GM12865 (cell line): ENCODE results near the gene IFIT1.
A peak's percentile ranks its signal among the peaks of the same experiment; 100 is the strongest.
"Not testable (repeated sequence)": the region's sequence is repeated elsewhere in the genome, so short reads cannot be mapped to it uniquely, and the experiment has no call there.

Source experiments
- DNase-seq: peaks from one replicate; pipeline ENCODE4 v3.0.0; 2010; ENCODE audit warnings: low read depth
- H3K4me3 ChIP-seq: 2 replicates; pipeline ENCODE4 v1.5.1; 2011; ENCODE audit warnings: mild to moderate bottlenecking, low read depth, low read length, control low read depth
- TF ChIP-seq, protein P1 (sequence below): IDR thresholded peaks from 2 replicates; pipeline ENCODE4 v1.5.1; 2011; ENCODE audit warnings: low read length, control low read depth, low read depth, inconsistent platforms; ENCODE audit not compliant: insufficient read depth; ENCODE audit errors: missing control alignments

The IFIT1 gene

DNA sequence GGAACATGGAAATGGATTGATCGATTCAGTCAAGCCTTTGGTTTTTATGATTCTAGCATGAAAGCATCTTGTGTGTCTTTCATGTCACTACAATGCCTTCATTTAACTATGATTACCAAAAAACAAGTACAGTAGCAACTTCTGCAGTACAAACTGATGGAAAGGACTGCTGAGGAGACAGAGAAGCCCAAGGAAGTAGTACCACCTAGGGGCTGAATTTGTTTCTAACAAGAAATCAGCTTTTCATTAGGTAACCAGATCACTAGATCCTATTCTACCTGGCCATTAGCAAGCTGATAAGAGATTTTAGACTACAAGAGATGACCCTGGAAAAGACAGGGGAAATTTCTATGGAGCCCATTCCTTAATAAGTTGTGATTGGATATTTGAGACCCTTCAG, 3.2 kb upstream of the IFIT1 start:
- DNase-seq = peak; percentile 58
- no peak overlapping the region for H3K4me3 ChIP-seq
- TF ChIP-seq, protein P1, sequence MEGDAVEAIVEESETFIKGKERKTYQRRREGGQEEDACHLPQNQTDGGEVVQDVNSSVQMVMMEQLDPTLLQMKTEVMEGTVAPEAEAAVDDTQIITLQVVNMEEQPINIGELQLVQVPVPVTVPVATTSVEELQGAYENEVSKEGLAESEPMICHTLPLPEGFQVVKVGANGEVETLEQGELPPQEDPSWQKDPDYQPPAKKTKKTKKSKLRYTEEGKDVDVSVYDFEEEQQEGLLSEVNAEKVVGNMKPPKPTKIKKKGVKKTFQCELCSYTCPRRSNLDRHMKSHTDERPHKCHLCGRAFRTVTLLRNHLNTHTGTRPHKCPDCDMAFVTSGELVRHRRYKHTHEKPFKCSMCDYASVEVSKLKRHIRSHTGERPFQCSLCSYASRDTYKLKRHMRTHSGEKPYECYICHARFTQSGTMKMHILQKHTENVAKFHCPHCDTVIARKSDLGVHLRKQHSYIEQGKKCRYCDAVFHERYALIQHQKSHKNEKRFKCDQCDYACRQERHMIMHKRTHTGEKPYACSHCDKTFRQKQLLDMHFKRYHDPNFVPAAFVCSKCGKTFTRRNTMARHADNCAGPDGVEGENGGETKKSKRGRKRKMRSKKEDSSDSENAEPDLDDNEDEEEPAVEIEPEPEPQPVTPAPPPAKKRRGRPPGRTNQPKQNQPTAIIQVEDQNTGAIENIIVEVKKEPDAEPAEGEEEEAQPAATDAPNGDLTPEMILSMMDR = peak; percentile 27

DNA sequence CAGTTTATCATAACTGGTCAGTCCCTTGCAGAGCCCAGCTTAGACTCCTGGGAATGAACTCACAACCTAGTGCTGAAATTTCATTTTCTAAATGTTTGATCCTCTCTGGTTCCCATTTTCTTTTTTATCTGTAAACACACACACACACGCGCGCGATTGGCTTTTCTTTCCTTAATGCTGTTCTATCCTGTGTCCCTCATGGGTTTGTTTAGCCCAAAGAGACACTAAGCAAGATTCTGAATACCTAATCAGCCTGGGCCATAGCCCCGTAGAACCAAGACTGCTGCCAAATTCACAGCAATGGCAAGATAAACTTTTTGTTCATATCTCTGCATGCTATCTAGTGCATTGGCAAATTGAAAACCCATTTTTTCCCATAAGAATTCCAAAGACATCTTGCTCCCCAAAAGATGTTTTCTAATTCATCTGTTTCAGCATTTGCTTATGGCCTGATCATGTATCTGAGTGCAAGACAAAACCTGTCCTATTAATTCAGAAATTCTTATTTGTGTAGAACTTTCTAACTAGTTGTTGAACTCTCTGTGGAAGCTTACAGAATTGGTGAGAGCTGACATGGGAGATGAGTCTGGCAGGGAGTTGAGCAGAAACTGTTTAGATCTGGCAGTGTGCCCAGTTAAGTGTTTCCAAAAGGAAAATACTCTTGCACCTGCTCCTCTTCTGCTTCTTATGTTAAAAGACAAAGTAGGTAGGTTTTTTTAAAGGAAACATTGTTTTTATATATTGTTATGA, 1.8 kb upstream of the IFIT1 start:
- TF ChIP-seq, protein P1 = no peak
- no peak for DNase-seq
- H3K4me3 ChIP-seq = no peak overlapping the region

DNA sequence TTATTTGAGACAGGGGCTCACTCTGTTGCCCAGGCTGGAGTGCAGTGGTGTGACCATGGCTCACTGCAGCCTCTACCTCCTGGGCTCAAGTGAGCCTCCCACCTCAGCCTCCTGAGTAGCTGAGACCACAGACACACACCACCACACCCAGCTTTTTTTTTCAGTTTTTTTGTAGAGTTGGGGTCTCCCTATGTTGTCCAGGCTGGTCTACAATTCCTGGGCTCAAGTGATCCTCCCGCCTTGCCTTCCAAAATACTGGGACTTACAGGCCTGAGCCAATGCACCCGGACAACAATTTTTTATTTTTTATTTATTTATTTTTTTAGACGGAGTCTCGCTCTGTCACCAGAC, 1.2 kb upstream of the IFIT1 start:
- not testable (repeated sequence) for H3K4me3 ChIP-seq, DNase-seq

DNA sequence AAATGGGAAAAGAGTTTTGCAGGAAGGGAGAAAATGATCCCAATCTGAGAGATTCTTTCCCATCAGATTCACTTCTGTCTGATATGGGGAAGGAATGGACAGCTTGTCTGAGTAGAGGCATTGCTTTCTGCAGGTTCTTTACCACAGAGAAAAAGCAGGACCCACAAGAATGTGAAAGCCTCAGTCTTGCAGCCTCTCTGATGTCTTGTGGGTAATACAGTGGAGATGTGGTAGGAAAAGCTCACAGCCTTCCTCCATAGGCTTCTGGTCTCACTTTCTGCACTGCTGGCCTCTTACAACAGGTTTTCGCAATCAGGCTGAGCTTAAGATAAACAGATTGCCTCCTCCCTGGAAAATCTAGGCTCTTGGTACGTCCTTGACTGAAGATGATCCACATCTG, 551 bp downstream of the IFIT1 start:
- H3K4me3 ChIP-seq = peak overlapping the region; percentile 53
- DNase-seq = peak; percentile 68
- TF ChIP-seq, protein P1 = no peak

DNA sequence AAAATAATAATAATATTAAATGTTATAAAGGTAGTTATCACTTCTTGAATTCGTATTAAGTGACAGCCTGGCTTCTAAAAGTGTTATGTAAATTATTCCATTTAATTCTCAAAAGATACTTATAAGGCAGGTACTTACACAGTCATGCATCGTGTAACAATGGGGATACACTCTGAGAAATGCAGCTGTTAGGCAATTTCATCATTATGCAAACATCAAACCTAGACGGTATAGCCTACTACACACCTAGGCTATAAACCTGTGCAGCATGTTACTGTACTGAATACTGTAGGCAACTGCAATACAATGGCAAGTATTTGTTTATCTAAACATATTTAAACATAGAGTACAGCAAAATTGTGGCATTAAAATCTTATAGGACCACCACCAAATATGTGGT, 1.5 kb downstream of the IFIT1 start:
- peak overlapping the region; percentile 53 for H3K4me3 ChIP-seq
- no peak for DNase-seq
- TF ChIP-seq, protein P1 = no peak

DNA sequence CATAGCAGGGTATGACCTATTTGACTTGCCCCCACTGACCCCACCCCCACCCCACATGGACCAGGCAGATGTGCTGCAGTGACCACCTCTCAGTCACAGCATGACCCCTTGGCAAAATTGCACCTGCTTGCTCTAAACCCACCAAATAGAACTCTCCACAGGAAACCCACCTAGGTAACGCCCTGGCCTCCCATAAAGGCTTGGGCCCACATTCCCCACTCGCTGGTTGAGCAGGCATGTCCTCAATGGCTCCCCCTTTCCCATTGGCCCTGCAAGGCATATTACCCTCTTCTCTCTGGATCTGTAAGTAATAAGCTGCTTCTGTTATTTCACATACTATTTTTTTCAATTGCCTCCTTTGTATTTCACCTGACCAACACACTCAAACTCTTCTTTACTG, 2.7 kb downstream of the IFIT1 start:
- no peak overlapping the region for H3K4me3 ChIP-seq
- TF ChIP-seq, protein P1 = no peak
- no peak for DNase-seq

DNA sequence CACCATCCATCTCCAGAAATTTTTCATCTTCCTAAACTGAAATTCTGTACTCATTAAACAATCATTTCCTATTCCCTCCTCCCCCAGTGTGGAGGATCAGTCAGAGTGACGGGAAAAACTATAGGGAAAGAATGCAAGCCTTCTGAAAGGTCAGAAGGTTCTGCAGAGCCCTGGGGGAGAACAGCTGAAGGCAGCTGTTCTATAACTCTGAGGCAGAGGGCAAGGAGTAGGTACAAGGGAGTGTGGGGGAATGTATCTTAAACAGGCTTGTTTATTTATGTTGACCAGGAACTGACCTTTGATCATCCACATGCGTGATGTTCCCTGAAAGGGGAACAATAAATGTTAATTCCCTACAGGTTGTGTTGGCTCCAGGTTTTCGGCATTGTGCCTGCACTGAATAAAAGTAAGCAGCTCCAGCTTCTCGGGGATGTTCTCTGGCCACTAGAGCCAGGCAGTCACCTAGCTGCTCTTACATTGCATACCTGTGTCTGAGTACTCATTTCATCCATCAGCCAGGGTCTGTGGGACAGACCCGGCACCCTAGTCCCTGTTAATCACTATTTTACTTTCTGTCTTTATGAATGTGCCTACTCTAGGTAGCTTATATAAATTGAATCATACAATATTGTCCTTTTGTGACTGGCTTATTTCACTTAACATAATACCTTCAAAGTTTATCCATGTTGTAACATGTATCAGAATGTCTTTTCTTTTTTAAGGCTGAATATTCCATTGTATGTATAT, 5.8 kb downstream of the IFIT1 start:
- TF ChIP-seq, protein P1 = no peak

More for the DNA sequence above, 5.8 kb downstream of the IFIT1 start:
- no peak for DNase-seq
- H3K4me3 ChIP-seq = no peak overlapping the region
